H9 (cell line): ENCODE results near the gene ASTN2. TPM values are rescaled to one million over a fixed set of nuclear protein-coding genes. Genes with fewer than 3 reads are reported as not detected.

Experiments
- DNase-seq: peaks from one replicate; pipeline ENCODE4 v3.0.0-alpha.2; 2017
- H2AFZ ChIP-seq: one replicate; pipeline ENCODE4 v1.6.1; 2013; ENCODE audit warnings: mild to moderate bottlenecking, low read length, control low read depth, moderate library complexity
- H2AK5ac ChIP-seq: 2 replicates; pipeline ENCODE4 v1.6.1; 2013; ENCODE audit warnings: low read length, control low read depth, mixed read lengths; ENCODE audit not compliant: insufficient read length
- H2BK120ac ChIP-seq: one replicate; pipeline ENCODE4 v1.6.1; 2013; ENCODE audit warnings: low read depth, mild to moderate bottlenecking, low read length, control low read depth, inconsistent platforms; ENCODE audit not compliant: poor library complexity, severe bottlenecking
- H2BK12ac ChIP-seq: 2 replicates; pipeline ENCODE4 v1.6.1; 2013; ENCODE audit warnings: low read length, control low read depth, mixed read lengths, low read depth; ENCODE audit not compliant: insufficient read length
- H2BK15ac ChIP-seq: 2 replicates; pipeline ENCODE4 v1.6.1; 2013; ENCODE audit warnings: low read depth, low read length, control low read depth
- H2BK20ac ChIP-seq: one replicate; pipeline ENCODE4 v1.6.1; 2013; ENCODE audit warnings: low read depth, mild to moderate bottlenecking, low read length, control low read depth, inconsistent platforms; ENCODE audit not compliant: poor library complexity, severe bottlenecking
- H2BK5ac ChIP-seq: 2 replicates; pipeline ENCODE4 v1.6.1; 2013; ENCODE audit warnings: low read length, control low read depth, mixed read lengths; ENCODE audit not compliant: insufficient read length
- H3K14ac ChIP-seq: 2 replicates; pipeline ENCODE4 v1.6.1; 2013; ENCODE audit warnings: low read length, control low read depth; ENCODE audit not compliant: insufficient read depth
- H3K18ac ChIP-seq: 2 replicates; pipeline ENCODE4 v1.6.1; 2013; ENCODE audit warnings: low read depth, mild to moderate bottlenecking, mixed read lengths, low read length, control low read depth; ENCODE audit not compliant: insufficient read length
- H3K23ac ChIP-seq: 2 replicates; pipeline ENCODE4 v1.6.1; 2013; ENCODE audit warnings: low read length, control low read depth, mixed read lengths, low read depth; ENCODE audit not compliant: insufficient read length
- H3K23me2 ChIP-seq: 2 replicates; pipeline ENCODE4 v1.6.1; 2013; ENCODE audit warnings: low read depth, mild to moderate bottlenecking, mixed read lengths, low read length, control low read depth; ENCODE audit not compliant: insufficient read length, poor library complexity, severe bottlenecking
- H3K27ac ChIP-seq: 2 replicates; pipeline ENCODE4 v1.5.1; 2013; ENCODE audit warnings: low read length, control low read depth, mixed read lengths, low read depth; ENCODE audit not compliant: insufficient read length
- H3K27me3 ChIP-seq: 2 replicates; pipeline ENCODE4 v1.6.1; 2013; ENCODE audit warnings: low read length, control low read depth, inconsistent platforms; ENCODE audit not compliant: insufficient read depth
- H3K4ac ChIP-seq: 2 replicates; pipeline ENCODE4 v1.6.1; 2013; ENCODE audit warnings: low read depth, mild to moderate bottlenecking, control low read depth, inconsistent platforms, low read length, moderate library complexity
- H3K4me1 ChIP-seq: 2 replicates; pipeline ENCODE4 v1.6.1; 2013; ENCODE audit warnings: low read length, control low read depth, inconsistent platforms; ENCODE audit not compliant: insufficient read depth
- H3K4me2 ChIP-seq: 2 replicates; pipeline ENCODE4 v1.6.1; 2013; ENCODE audit warnings: low read length, control low read depth, mixed read lengths; ENCODE audit not compliant: insufficient read length, insufficient read depth
- H3K56ac ChIP-seq: 2 replicates; pipeline ENCODE4 v1.6.1; 2013; ENCODE audit warnings: low read depth, mild to moderate bottlenecking, mixed read lengths, low read length, control low read depth; ENCODE audit not compliant: insufficient read length
- H3K79me1 ChIP-seq: 2 replicates; pipeline ENCODE4 v1.6.1; 2013; ENCODE audit warnings: low read depth, mild to moderate bottlenecking, moderate library complexity, low read length, control low read depth, inconsistent platforms; ENCODE audit not compliant: insufficient read depth, poor library complexity, severe bottlenecking
- H3K79me2 ChIP-seq: 2 replicates; pipeline ENCODE4 v1.6.1; 2013; ENCODE audit warnings: low read length, control low read depth, inconsistent platforms; ENCODE audit not compliant: insufficient read depth
- H3K9ac ChIP-seq: 2 replicates; pipeline ENCODE4 v1.6.1; 2013; ENCODE audit warnings: low read length, control low read depth, mixed read lengths; ENCODE audit not compliant: insufficient read length; ENCODE audit errors: extremely low read depth
- H3K9me3 ChIP-seq: one replicate; pipeline ENCODE4 v1.6.1; 2013; ENCODE audit warnings: low read depth, low read length, inconsistent platforms; ENCODE audit not compliant: control insufficient read depth
- H3T11ph ChIP-seq: one replicate; pipeline ENCODE4 v1.6.1; 2013; ENCODE audit warnings: mild to moderate bottlenecking, low read length, control low read depth, inconsistent platforms
- H4K20me1 ChIP-seq: one replicate; pipeline ENCODE4 v1.6.1; 2013; ENCODE audit not compliant: control insufficient read depth, insufficient read length, insufficient read depth
- H4K5ac ChIP-seq: 2 replicates; pipeline ENCODE4 v1.6.1; 2013; ENCODE audit warnings: low read depth, mild to moderate bottlenecking, mixed read lengths, low read length, control low read depth; ENCODE audit not compliant: insufficient read length
- H4K8ac ChIP-seq: replicated peaks from 2 replicates; pipeline ENCODE4 v1.6.1; 2013; ENCODE audit warnings: low read length, control low read depth, mixed read lengths, low read depth; ENCODE audit not compliant: insufficient read length
- H4K91ac ChIP-seq: 2 replicates; pipeline ENCODE4 v1.6.1; 2013; ENCODE audit warnings: low read depth, mild to moderate bottlenecking, moderate library complexity, mixed read lengths, low read length, control low read depth; ENCODE audit not compliant: insufficient read length
- H3K27ac Mint-ChIP-seq, 3 experiments: 2 replicates in 2 of 3; 3 replicates in 1 of 3; pipeline ENCODE4 v1.8.0; 2020 to 2021; ENCODE audit warnings: mixed read lengths in 3 of 3, mild to moderate bottlenecking in 1 of 3, moderate library complexity in 1 of 3
- H3K27me3 Mint-ChIP-seq: 2 replicates; pipeline ENCODE4 v1.8.0; 2021; ENCODE audit warnings: low read depth, mild to moderate bottlenecking, moderate library complexity, mixed read lengths
- H3K36me3 Mint-ChIP-seq, 3 experiments: 2 replicates in 2 of 3; 3 replicates in 1 of 3; pipeline ENCODE4 v1.8.0; 2020 to 2021; ENCODE audit warnings: low read depth in 3 of 3, mixed read lengths in 3 of 3; ENCODE audit not compliant: insufficient read depth in 1 of 3
- H3K4me1 Mint-ChIP-seq, 2 experiments: 2 replicates each; pipeline ENCODE4 v1.8.0; 2020; ENCODE audit warnings: mixed read lengths in 2 of 2
- H3K4me3 Mint-ChIP-seq, 2 experiments: 2 replicates in 1 of 2; 3 replicates in 1 of 2; pipeline ENCODE4 v1.8.0; 2020 to 2021; ENCODE audit warnings: mild to moderate bottlenecking in 2 of 2, mixed read lengths in 2 of 2, moderate library complexity in 1 of 2
- H3K9me3 Mint-ChIP-seq, 2 experiments: 2 replicates in 1 of 2; 3 replicates in 1 of 2; pipeline ENCODE4 v1.8.0; 2020; ENCODE audit warnings: mild to moderate bottlenecking in 2 of 2, mixed read lengths in 2 of 2, moderate library complexity in 1 of 2
- CTCF ChIP-seq: fragments of 200-600 bp; sonication (generic); conservative IDR thresholded peaks from 3 replicates; pipeline ENCODE4 v1.8.0; 2021; ENCODE audit warnings: antibody characterized with exemption, mild to moderate bottlenecking
- total RNA-seq: library from RNA; stranded (reverse); gene quantifications from 2 replicates; pipeline ENCODE4 v1.2.1, GENCODE V29; 2021

Gene ASTN2
- total RNA-seq, 1 experiment from 2014 or later = 9.7 TPM

DNA sequence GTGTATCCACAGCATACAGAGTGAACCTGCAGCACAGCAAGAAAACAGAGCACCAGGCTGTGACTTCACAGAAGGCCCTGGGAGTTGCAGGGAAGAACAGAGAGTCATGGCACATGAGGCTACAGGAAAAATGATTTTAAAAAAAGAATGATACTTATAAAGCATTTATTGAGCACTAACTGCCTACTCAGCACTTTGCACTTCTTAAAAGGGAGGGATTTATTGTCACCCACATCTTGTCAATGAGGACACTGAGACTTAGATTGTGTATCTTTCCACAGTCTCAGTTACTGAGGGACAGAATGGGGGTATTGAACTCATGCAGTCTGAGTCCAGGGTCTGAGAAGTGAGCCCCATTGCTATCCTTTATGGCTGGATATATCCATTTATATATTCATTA, 972.3 kb downstream of the ASTN2 start:
- Histone ChIP-seq H4K5ac (no peak overlapping the region), H3K4ac (no peak overlapping the region), H4K8ac (no peak overlapping the region), H3K23me2 (no peaks in the 10 kb centered on the region), H2AFZ (no peak overlapping the region), H3K79me1 (no peaks in the 10 kb centered on the region), H2BK15ac (no peak overlapping the region), H4K91ac (no peak overlapping the region), H3K4me2 (no peak overlapping the region), H2BK12ac (no peak overlapping the region), H4K20me1 (no peaks in the 10 kb centered on the region), H3K4me1 (no peaks in the 10 kb centered on the region), H3K9ac (no peak overlapping the region), H3K27me3 (no peaks in the 10 kb centered on the region), H3K27ac (no peak overlapping the region), H3K18ac (no peak overlapping the region), H3K9me3 (no peaks in the 10 kb centered on the region), H3K14ac (no peak overlapping the region), H3T11ph (no peak overlapping the region), H3K79me2 (no peaks in the 10 kb centered on the region), H2BK20ac (no peak overlapping the region), H2BK120ac (no peak overlapping the region), H3K23ac (no peak overlapping the region), H3K56ac (no peak overlapping the region), H2BK5ac (no peak overlapping the region), H2AK5ac (no peak overlapping the region)
- Mint-ChIP-seq H3K9me3 (no peaks in the 10 kb centered on the region; a peak in 1 of 5 replicates), H3K4me3 (no peak overlapping the region), H3K36me3 (peaks cover 3 to 11% (median 6%) of the 10 kb centered on the region in 3 experiments; a peak in 5 of 7 replicates), H3K27me3 (no peaks in the 10 kb centered on the region), H3K4me1 (no peaks in the 10 kb centered on the region), H3K27ac (no peak overlapping the region)
- no peak for TF ChIP-seq CTCF
- no peak for DNase-seq
